ENCODE results near the gene PROM1. TPM values are rescaled to one million over a fixed set of nuclear protein-coding genes. Genes with fewer than 3 reads are reported as not detected.

The PROM1 gene
- total and polyA plus RNA-seq, 3 donors from 2014 or later: 24.5 to 32.9 (median 25.4) TPM

DNA sequence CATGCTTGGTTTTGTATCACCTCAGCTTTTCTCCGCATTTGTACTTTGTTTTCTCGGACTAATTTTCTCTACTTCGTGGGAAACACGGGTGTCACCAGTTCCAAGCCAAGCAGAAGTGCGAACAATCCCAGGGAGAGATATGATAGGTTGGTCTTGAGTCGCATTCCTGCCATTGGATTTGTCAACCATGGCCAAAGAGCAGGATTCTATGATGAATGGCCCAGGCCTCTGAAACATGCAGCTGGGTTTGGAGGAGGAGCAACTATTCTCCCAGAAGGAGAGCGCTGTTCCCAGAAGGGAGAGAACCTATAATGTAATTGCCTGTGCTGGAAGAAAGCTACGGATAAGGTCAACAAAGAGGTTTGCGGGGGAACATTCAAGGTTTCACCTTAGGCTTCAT is 135.0 kb downstream of the PROM1 start:
- Histone ChIP-seq H3K36me3 (ENCODE audit: low read depth, missing control alignments) (no peaks in the 10 kb centered on the region), H3K4me1 (no peaks in the 10 kb centered on the region), H3K27me3 (no peaks in the 10 kb centered on the region), H3K27ac (no peak overlapping the region), H3K4me3 (no peak overlapping the region), H3K9me3 (no peaks in the 10 kb centered on the region)
- 84 to 96% methylated on average over 9 of the region's 9 CpGs for WGBS, 2 donors
- TF ChIP-seq, protein P1, sequence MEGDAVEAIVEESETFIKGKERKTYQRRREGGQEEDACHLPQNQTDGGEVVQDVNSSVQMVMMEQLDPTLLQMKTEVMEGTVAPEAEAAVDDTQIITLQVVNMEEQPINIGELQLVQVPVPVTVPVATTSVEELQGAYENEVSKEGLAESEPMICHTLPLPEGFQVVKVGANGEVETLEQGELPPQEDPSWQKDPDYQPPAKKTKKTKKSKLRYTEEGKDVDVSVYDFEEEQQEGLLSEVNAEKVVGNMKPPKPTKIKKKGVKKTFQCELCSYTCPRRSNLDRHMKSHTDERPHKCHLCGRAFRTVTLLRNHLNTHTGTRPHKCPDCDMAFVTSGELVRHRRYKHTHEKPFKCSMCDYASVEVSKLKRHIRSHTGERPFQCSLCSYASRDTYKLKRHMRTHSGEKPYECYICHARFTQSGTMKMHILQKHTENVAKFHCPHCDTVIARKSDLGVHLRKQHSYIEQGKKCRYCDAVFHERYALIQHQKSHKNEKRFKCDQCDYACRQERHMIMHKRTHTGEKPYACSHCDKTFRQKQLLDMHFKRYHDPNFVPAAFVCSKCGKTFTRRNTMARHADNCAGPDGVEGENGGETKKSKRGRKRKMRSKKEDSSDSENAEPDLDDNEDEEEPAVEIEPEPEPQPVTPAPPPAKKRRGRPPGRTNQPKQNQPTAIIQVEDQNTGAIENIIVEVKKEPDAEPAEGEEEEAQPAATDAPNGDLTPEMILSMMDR (IDR thresholded peaks at IDR 0.05): no peak
- no peak for TF ChIP-seq POLR2A (IDR thresholded peaks at IDR 0.05)
- intact Hi-C loops (cut with DNase I; ENCODE audit: low total_unique reads): no loop called here
- no peak for DNase-seq

DNA sequence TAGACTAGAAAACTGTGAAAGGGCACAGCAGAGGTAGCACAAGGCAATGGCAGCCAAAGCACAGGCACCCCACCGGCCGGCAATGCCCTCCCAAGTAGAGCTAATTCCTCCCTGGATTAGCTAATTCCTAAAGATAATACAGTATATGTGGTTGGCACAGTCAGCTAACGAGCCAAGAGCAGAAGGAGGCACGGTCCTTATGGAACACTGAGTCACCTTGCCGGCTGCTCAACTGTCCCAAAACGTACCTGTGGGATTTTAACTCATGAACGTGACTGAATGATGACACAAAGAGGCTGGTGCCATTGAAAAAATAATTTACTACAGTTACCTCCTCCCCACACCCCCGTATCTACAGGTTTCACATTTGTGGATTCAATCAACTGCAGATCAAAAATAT is 136.1 kb downstream of the PROM1 start:
- TF ChIP-seq, protein P1 (IDR thresholded peaks at IDR 0.05): no peak
- TF ChIP-seq POLR2A (IDR thresholded peaks at IDR 0.05): no peak
- Histone ChIP-seq H3K4me3 (no peak overlapping the region), H3K27ac (no peak overlapping the region), H3K4me1 (no peaks in the 10 kb centered on the region), H3K9me3 (no peaks in the 10 kb centered on the region), H3K36me3 (ENCODE audit: low read depth, missing control alignments) (no peaks in the 10 kb centered on the region), H3K27me3 (no peaks in the 10 kb centered on the region)
- DNase-seq: no peak
- 79 to 92% methylated on average over 8 of the region's 8 CpGs for WGBS, 2 donors
- intact Hi-C loops (cut with DNase I; ENCODE audit: low total_unique reads): no loop called here

DNA sequence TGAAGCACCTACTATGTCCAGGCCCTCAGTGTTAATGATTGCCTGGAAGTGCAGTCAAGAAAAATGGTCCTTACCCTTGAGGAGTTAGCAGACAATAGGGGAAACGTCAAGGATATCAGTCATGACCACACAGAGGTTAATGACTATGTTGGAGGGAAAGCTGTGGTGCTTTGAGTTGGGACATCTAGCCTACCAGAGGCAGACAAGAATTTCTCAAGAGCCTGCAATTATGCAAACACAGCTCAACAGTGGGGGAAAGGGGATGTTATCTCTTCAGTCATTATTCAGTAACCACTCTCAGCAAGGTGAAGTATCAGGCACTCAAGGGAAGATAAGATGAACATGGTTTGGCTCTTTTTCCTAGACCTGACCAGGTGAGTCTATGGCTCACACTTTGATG is 138.3 kb downstream of the PROM1 start:
- H3K9me3 ChIP-seq: no peaks in the 10 kb centered on the region
- TF ChIP-seq POLR2A (IDR thresholded peaks at IDR 0.05): no peak
- TF ChIP-seq, protein P1 (IDR thresholded peaks at IDR 0.05): no peak
- no peak overlapping the region for H3K27ac ChIP-seq
- intact Hi-C loops (cut with DNase I; ENCODE audit: low total_unique reads): no loop called here
- DNase-seq: no peak
- H3K4me3 ChIP-seq: no peak overlapping the region
- H3K36me3 ChIP-seq (ENCODE audit: low read depth, missing control alignments): no peaks in the 10 kb centered on the region
- no peaks in the 10 kb centered on the region for H3K4me1 ChIP-seq
- 79 to 94% methylated on average over 1 of the region's 1 CpG for WGBS, 2 donors
- H3K27me3 ChIP-seq: no peaks in the 10 kb centered on the region

DNA sequence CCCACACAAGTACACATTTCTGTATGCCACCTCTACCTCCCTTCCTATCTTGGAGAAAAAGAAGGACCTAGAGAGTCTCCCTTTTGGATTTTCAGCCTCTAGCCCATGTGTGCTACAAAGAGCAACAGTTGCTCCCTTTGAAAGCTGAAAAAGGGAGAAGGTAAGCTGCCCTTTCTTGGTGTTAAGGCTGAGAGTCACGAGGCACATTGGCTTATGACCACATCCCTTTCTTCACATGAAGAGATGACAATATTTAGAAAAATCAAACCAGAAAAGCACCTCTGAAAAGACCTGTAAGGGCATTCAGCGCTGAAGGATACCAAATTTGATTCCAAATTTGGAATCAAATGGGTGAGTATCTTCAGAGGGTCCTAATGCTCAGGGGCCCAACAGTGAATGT is 138.9 kb downstream of the PROM1 start:
- H3K36me3 ChIP-seq (ENCODE audit: low read depth, missing control alignments): no peaks in the 10 kb centered on the region
- H3K4me3 ChIP-seq: no peak overlapping the region
- H3K4me1 ChIP-seq: no peaks in the 10 kb centered on the region
- H3K9me3 ChIP-seq: no peaks in the 10 kb centered on the region
- no peaks in the 10 kb centered on the region for H3K27me3 ChIP-seq
- no peak for TF ChIP-seq POLR2A (IDR thresholded peaks at IDR 0.05)
- TF ChIP-seq, protein P1 (IDR thresholded peaks at IDR 0.05): no peak
- intact Hi-C loops (cut with DNase I; ENCODE audit: low total_unique reads): no loop called here
- no peak overlapping the region for H3K27ac ChIP-seq
- no peak for DNase-seq
- 81 to 89% methylated on average over 2 of the region's 2 CpGs for WGBS, 2 donors

DNA sequence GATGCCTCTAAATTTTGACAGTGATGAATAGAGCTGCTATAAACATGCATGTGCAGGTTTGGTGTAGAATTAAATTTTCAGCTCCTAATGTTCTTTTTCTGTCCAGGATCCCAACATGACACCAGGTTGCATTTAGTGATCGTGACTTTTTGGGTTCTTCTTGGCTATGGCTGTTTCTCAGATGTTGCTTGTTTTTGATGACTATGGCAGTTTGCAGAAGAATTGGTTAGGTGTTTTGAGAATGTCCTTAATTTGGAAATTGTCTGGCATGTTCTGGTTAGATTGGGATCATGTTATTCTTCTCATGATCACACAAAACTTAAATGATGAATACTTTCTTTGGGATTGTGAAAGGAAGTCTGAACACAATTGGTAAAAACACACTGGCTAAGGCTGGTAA is 141.5 kb downstream of the PROM1 start:
- Histone ChIP-seq H3K36me3 (ENCODE audit: low read depth, missing control alignments) (no peaks in the 10 kb centered on the region), H3K4me1 (no peaks in the 10 kb centered on the region), H3K9me3 (no peaks in the 10 kb centered on the region), H3K4me3 (no peak overlapping the region), H3K27me3 (no peaks in the 10 kb centered on the region), H3K27ac (no peak overlapping the region)
- TF ChIP-seq POLR2A (IDR thresholded peaks at IDR 0.05): no peak
- TF ChIP-seq, protein P1 (IDR thresholded peaks at IDR 0.05): no peak
- WGBS, 2 donors: 88 to 93% methylated on average over 1 of the region's 1 CpG
- intact Hi-C loops (cut with DNase I; ENCODE audit: low total_unique reads): no loop called here
- no peak for DNase-seq
